ENCODE measurements around the gene GPR33.
"Not testable (repeated sequence)": the region's sequence is repeated elsewhere in the genome, so short reads cannot be mapped to it uniquely, and the experiment has no call there.

Gene GPR33

GRCh38 chr14:31457665-31458659, 29.9 kb downstream of the GPR33 start:
- FAIRE-seq, result no peak

GRCh38 chr14:31456841-31457664, 30.8 kb downstream of the GPR33 start, which contains the start of gene DTD2:
Gene DTD2 (minus strand): TSS chr14:31457506. CDS start chr14:31457393, 113 bp downstream.
- peak; percentile 93 for FAIRE-seq

GRCh38 chr14:31449971-31450610, 37.7 kb downstream of the GPR33 start:
- peak; percentile 88 for FAIRE-seq

GRCh38 chr14:31449136-31449535, 38.7 kb downstream of the GPR33 start:
- no peak for FAIRE-seq

GRCh38 chr14:31445703-31446102, 42.1 kb downstream of the GPR33 start:
- FAIRE-seq, result no peak

- FAIRE-seq, result no peak
These were observed 45.6 kb downstream of the GPR33 start for GRCh38 chr14:31442284-31442683.

GRCh38 chr14:31441273-31442111, 46.3 kb downstream of the GPR33 start:
- FAIRE-seq, result peak; percentile 84

- FAIRE-seq, result no peak
These were observed 47.6 kb downstream of the GPR33 start for GRCh38 chr14:31440280-31440679.

- FAIRE-seq, result no peak
These were observed 48.3 kb downstream of the GPR33 start for GRCh38 chr14:31439561-31439960.

- FAIRE-seq, result not testable (repeated sequence)
These were observed 50.7 kb downstream of the GPR33 start for GRCh38 chr14:31437045-31437691.

GRCh38 chr14:31435276-31435675, 52.6 kb downstream of the GPR33 start:
- no peak for FAIRE-seq
